Gastrocnemius medialis (tissue), 4 donors: ENCODE data around the gene TMEM86B. TPM values are rescaled to one million over a fixed set of nuclear protein-coding genes. Genes with fewer than 3 reads are reported as not detected.

ENCODE experiments used
- ATAC-seq, 2 donors: fragments of 150-250 bp; one replicate each; pipeline ENCODE4 v1.9.1; 2016
- DNase-seq, 2 donors: peaks; one replicate each; pipeline ENCODE4 v3.0.0-alpha.2; 2019
- H3K27ac ChIP-seq, 4 donors: fragments of 200-600 bp; sonication (generic); 1 replicate in 1 of 4; 2 replicates in 3 of 4; pipeline ENCODE4 v1.5.1; 2016 to 2018; ENCODE audit warnings: mild to moderate bottlenecking in 2 of 4, moderate library complexity in 1 of 4
- H3K27me3 ChIP-seq, 3 donors: fragments of 200-600 bp; sonication (generic) in 2 of 3; 1 replicate in 1 of 3; 2 replicates in 2 of 3; pipeline versions ENCODE4 v1.5.1 to v1.6.0; 2016 to 2019; ENCODE audit warnings: mild to moderate bottlenecking in 1 of 3, moderate library complexity in 1 of 3
- H3K36me3 ChIP-seq, 2 donors: fragments of 200-600 bp; sonication (generic) in 1 of 2; one replicate each; pipeline ENCODE4 v1.5.1; 2017 to 2018
- H3K4me1 ChIP-seq, 2 donors: fragments of 200-600 bp; sonication (generic) in 1 of 2; one replicate each; pipeline ENCODE4 v1.5.1; 2016 to 2017; ENCODE audit warnings: mild to moderate bottlenecking in 2 of 2
- H3K4me3 ChIP-seq, 4 donors: fragments of 200-600 bp; sonication (generic) in 3 of 4; 1 replicate in 1 of 4; 2 replicates in 3 of 4; pipeline ENCODE4 v1.5.1; 2016 to 2019; ENCODE audit warnings: mild to moderate bottlenecking in 2 of 4
- H3K9me3 ChIP-seq, 3 donors: fragments of 200-600 bp; sonication (generic) in 2 of 3; 1 replicate in 1 of 3; 2 replicates in 2 of 3; pipeline ENCODE4 v1.5.1; 2016 to 2019
- POLR2A ChIP-seq, 2 donors: fragments of 450-650 bp; IDR thresholded peaks; one replicate each; pipeline ENCODE4 v1.6.1; 2017; ENCODE audit warnings: antibody characterized with exemption in 2 of 2, mild to moderate bottlenecking in 2 of 2, moderate library complexity in 2 of 2
- in situ Hi-C, 4 donors: fragments of 200-750 bp; cut with MboI; loops; one replicate each; pipeline versions ENCODE4 v1.15.0 to v1.8.0; 2017; ENCODE audit warnings: low sequenced_read_pairs in 4 of 4
- intact Hi-C: fragments of 100-400 bp; cut with DNase I; formaldehyde crosslinking; loops from one replicate; pipeline ENCODE4 v1.15.1; 2023; ENCODE audit warnings: low total_unique reads
- total RNA-seq, 4 donors: library from RNA; depleted of rRNA; stranded (reverse); fragments of >200 nt; gene quantifications; one replicate each; pipeline versions ENCODE4 v1.1.0 to v1.2.3, GENCODE V29; 2016
- TF ChIP-seq, protein P1 (sequence below), 5 experiments: fragments of 450-650 bp in 3 of 5; fragments of 200-600 bp in 2 of 5; sonication (generic) in 2 of 5; IDR thresholded peaks in 4 of 5; conservative IDR thresholded peaks in 1 of 5; 1 replicate in 4 of 5; 2 replicates in 1 of 5; pipeline ENCODE4 v1.5.1; 2016 to 2019; ENCODE audit warnings: antibody characterized with exemption in 5 of 5, mild to moderate bottlenecking in 3 of 5, moderate library complexity in 3 of 5

The TMEM86B gene
- total RNA-seq, 4 donors from 2014 or later = 0.87 to 5.0 (median 1.7) TPM

DNA sequence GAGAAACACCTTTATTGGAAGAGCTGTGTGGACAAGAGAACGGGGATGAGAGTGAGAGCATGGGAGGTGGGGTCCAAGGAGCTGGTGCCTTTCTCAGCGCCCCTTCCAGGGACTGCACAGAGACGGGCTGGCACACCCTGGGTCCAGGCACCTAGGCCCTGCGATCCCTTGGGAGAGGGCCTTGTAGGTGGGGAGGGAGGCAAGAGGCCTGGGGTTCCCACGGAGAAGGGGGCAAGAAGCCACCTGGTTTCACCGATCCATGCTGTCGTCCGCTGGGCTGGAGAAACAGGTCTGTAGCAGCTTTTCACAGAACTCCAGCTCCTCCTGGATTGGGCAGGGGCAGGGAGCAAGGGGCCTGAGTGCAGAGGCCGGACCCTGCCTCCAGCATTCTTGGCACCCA, 33.8 kb upstream of the TMEM86B start:
- no peaks in the 10 kb centered on the region for H3K27me3 ChIP-seq
- H3K36me3 ChIP-seq = no peaks in the 10 kb centered on the region
- DNase-seq = no peak
- peaks cover 13 to 15% of the 10 kb centered on the region in 2 donors for H3K4me1 ChIP-seq
- intact Hi-C loops = no loop called here
- no peak for ATAC-seq
- no peak for TF ChIP-seq POLR2A (IDR thresholded peaks at IDR 0.05)
- TF ChIP-seq, protein P1, sequence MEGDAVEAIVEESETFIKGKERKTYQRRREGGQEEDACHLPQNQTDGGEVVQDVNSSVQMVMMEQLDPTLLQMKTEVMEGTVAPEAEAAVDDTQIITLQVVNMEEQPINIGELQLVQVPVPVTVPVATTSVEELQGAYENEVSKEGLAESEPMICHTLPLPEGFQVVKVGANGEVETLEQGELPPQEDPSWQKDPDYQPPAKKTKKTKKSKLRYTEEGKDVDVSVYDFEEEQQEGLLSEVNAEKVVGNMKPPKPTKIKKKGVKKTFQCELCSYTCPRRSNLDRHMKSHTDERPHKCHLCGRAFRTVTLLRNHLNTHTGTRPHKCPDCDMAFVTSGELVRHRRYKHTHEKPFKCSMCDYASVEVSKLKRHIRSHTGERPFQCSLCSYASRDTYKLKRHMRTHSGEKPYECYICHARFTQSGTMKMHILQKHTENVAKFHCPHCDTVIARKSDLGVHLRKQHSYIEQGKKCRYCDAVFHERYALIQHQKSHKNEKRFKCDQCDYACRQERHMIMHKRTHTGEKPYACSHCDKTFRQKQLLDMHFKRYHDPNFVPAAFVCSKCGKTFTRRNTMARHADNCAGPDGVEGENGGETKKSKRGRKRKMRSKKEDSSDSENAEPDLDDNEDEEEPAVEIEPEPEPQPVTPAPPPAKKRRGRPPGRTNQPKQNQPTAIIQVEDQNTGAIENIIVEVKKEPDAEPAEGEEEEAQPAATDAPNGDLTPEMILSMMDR (IDR thresholded peaks at IDR 0.05 in 4 of 5, conservative IDR thresholded peaks at IDR 0.05 in 1 of 5) = no peak
- no peak overlapping the region for H3K27ac ChIP-seq
- H3K9me3 ChIP-seq = no peaks in the 10 kb centered on the region
- in situ Hi-C loops = no loop called here
- no peak overlapping the region for H3K4me3 ChIP-seq

DNA sequence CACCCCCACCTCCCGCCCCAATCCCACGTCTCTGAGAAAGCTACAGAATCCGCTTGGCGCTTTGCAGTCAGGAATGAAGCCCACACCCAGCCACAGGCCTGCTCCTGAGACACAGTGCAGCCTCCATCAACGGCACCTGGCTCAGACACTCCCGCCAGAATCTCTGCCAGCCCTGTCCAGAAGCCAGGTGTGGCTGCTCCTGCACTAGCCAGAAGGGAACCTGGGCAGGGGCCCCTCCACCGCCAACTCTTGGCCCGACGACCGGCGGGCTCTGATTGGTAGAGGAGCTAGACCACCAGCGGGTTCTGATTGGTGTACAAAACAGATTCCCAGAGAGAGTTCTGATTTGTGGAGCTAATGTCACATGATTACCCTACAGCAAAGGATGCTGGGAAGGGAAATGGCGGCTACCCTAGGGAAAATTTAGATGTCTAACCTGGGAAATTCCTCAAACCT, 33.1 kb upstream of the TMEM86B start:
- Histone ChIP-seq H3K36me3 (no peaks in the 10 kb centered on the region), H3K27ac (no peak overlapping the region), H3K9me3 (no peaks in the 10 kb centered on the region), H3K4me1 (peaks cover 19 to 22% of the 10 kb centered on the region in 2 donors), H3K4me3 (no peak overlapping the region), H3K27me3 (no peaks in the 10 kb centered on the region)
- TF ChIP-seq POLR2A (IDR thresholded peaks at IDR 0.05) = no peak
- in situ Hi-C loops = no loop called here
- intact Hi-C loops = no loop called here
- DNase-seq (no peak), ATAC-seq (no peak)

DNA sequence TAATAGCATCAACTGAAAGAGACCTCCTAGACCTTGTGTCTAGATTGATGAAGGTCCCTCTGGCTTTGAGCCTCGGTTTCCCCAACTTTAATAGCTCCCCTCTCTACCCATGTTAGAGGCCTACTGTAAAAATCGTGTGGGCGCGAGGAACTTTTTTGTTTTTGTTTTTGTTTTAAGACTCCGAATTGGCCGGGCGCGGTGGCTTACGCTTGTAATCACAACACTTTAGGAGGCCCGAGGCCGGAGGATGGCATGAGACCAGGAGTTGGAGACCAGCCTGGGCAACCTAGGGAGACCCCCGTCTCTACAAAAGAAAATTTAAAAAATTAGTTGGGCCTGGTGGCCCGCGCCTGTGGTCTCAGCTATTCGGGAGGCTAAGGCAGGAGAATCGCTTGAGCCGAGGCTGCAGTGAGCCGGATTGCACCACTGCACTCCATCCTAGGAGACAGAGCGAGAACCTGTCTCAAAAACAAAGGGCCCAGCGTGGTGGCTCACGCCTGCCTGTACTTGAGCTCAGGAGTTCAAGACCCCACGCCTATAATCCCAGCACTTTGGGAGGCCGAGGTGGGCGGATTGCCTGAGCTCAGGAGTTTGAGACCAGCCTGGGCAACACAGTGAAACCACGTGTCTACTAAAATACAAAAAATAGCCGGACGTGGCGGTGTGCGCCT, 31.1 kb upstream of the TMEM86B start:
- in situ Hi-C loops = no loop called here
- H3K27me3 ChIP-seq = no peaks in the 10 kb centered on the region
- DNase-seq = peak in 1 of 2 donors; percentile 21
- H3K4me3 ChIP-seq = peak overlapping the region; percentile 70 to 90 (median 76)
- no peaks in the 10 kb centered on the region for H3K36me3 ChIP-seq
- peaks cover 40 to 42% of the 10 kb centered on the region in 2 donors for H3K4me1 ChIP-seq
- TF ChIP-seq, protein P1 (IDR thresholded peaks at IDR 0.05 in 4 of 5, conservative IDR thresholded peaks at IDR 0.05 in 1 of 5) = no peak
- TF ChIP-seq POLR2A (IDR thresholded peaks at IDR 0.05) = no peak
- intact Hi-C loops = loop anchor here (1.0 to 10.0 kb wide), 6 partner anchors 21 to 795 kb away; partner anchors contain the start of genes EPN1, HSPBP1, KMT5C and LENG9
- no peak for ATAC-seq
- peak overlapping the region; percentile 89 to 97 (median 94) for H3K27ac ChIP-seq
- H3K9me3 ChIP-seq = no peaks in the 10 kb centered on the region

DNA sequence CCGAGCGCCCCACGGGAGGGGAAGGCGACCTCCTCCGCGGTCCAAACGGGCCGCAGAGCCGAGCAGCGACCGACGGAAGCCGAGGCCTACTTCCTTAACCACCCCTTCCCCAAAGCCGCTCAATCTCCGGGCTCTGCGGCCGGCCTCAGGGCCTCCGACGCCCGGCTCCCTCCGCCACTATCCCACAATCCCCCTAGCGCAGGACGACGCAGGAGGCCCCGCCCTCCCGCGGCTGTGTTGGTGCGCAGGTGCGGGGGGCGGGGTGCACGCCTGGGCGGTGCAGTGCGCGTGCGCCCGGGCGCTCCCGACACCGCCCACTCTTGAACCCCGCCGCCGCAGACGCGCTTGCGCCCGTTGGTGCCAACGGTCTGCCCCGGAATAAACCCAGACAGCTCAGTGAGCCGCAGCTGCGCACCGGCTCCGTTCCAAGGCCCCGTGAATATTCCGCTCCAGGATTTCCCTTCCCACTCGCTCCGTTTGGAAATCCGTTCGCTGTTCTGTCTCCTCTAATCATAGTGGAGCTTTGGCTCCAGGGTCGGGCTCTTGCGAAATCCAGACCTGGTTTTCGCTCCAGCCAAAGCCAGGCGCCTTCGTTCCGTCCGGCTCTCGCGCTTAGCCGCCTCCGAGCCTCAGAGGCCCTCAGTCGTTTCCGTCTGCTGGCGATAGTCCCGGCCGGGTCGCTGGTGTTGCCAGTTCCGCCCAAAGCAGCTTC, 30.4 kb upstream of the TMEM86B start, which contains the start of gene PPP6R1:
PPP6R1 (minus strand) TSS at position 190 of the 712 bp plus-strand sequence. CDS start 11,914 bp downstream, outside the sequence.
- Histone ChIP-seq H3K9me3 (no peaks in the 10 kb centered on the region), H3K4me1 (peaks cover 42 to 49% of the 10 kb centered on the region in 2 donors), H3K27me3 (no peaks in the 10 kb centered on the region), H3K36me3 (no peaks in the 10 kb centered on the region), H3K27ac (peak within 1 kb of the TSS; percentile 89 to 97 (median 94)), H3K4me3 (peak within 1 kb of the TSS; percentile 74 to 90 (median 80))
- in situ Hi-C loops (no loop called here), intact Hi-C loops (loop anchor here (1.0 to 10.0 kb wide), 6 partner anchors 21 to 794 kb away; partner anchors contain the start of genes EPN1, HSPBP1, KMT5C and LENG9)
- ATAC-seq = peak; percentile 97 to 98
- TF ChIP-seq, protein P1 (IDR thresholded peaks at IDR 0.05 in 4 of 5, conservative IDR thresholded peaks at IDR 0.05 in 1 of 5) = peak in 2 of 5 experiments; percentile 38 to 52
- TF ChIP-seq POLR2A (IDR thresholded peaks at IDR 0.05) = peak; percentile 86 to 88
- DNase-seq = peak; percentile 95 to 99

DNA sequence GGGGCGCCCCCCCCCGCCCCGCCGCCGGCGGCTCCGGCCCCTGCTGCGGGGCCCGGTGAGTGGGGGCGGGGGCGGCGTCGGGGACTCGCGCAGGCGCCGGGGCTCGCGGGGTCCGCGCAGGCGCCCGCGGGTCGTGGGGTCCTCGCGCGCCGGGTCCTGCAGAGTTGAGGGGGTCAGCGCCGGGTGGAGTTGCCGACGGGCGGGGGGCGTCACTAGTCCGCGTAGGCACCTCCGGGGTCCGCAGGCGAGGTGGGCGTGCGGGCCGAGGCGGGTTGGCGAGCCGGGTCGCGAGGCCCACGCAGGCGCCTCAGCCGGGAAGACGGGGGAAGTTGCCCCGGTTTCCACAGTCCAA, 29.9 kb upstream of the TMEM86B start:
- peaks cover 42 to 53% of the 10 kb centered on the region in 2 donors for H3K4me1 ChIP-seq
- H3K4me3 ChIP-seq = peak overlapping the region; percentile 74 to 90 (median 80)
- in situ Hi-C loops = no loop called here
- ATAC-seq (peak; percentile 37 to 38), DNase-seq (no peak)
- no peak for TF ChIP-seq POLR2A (IDR thresholded peaks at IDR 0.05)
- H3K9me3 ChIP-seq = no peaks in the 10 kb centered on the region
- H3K36me3 ChIP-seq = no peaks in the 10 kb centered on the region
- H3K27me3 ChIP-seq = no peaks in the 10 kb centered on the region
- intact Hi-C loops = loop anchor here (10.0 kb wide), 1 partner anchor 794 kb away; the partner anchor contains the start of gene LENG9
- H3K27ac ChIP-seq = peak overlapping the region; percentile 89 to 97 (median 94)
